GM18508 (cell line): ENCODE measurements around the gene LSP1.

Experiments used
- ATAC-seq: cut with Tn5 transposase; IDR thresholded peaks from one replicate; pipeline ENCODE4 v1.9.1; 2021; ENCODE audit warnings: moderate number of reproducible peaks; ENCODE audit not compliant: insufficient read depth, unreplicated experiment

The LSP1 gene

DNA sequence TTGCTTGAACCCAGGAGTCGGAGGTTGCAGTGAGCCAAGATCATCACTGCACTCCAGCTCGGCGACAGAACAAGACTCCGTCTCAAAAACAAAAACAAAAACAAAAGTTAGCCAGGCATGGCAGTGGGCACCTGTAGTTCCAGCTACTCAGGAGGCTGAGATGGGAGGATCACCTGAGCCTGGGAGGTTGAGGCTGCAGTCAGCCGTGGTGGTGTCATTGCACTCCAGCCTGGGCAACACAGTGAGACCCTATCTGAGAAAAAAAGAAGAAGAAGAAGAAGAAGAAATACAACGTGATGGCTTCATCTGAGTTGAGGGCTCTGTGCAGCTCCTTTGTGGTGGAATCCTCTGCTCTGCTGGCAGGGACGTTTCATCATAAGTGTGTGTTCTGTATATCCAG lies 56.6 kb downstream of the LSP1 start:
- no peak for ATAC-seq

GRCh38 chr11:1912289-1912878 lies 59.5 kb downstream of the LSP1 start:
- ATAC-seq, result no peak

GRCh38 chr11:1913271-1914060 lies 60.6 kb downstream of the LSP1 start:
- ATAC-seq, result no peak

DNA sequence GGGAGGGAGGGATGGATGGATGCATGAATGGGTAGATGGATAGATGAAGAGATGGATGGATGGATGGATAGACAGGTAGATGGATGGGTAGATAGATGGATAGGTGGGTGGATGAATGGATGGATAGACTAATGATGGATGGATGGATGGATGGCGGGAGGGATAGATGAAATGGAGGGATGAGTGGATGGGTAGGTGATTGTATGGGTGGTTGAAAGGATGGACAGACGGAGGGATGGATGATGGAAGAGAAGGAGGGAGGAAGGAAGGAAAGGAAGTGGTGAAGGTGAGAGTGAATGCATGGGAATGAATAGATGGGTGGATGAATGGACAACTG lies 62.9 kb downstream of the LSP1 start:
- ATAC-seq, result no peak

GRCh38 chr11:1916132-1916985 lies 63.5 kb downstream of the LSP1 start:
- ATAC-seq, result no peak

GRCh38 chr11:1916986-1917522 lies 64.2 kb downstream of the LSP1 start:
- ATAC-seq, result no peak

GRCh38 chr11:1917523-1918435 lies 64.9 kb downstream of the LSP1 start:
- no peak for ATAC-seq

DNA sequence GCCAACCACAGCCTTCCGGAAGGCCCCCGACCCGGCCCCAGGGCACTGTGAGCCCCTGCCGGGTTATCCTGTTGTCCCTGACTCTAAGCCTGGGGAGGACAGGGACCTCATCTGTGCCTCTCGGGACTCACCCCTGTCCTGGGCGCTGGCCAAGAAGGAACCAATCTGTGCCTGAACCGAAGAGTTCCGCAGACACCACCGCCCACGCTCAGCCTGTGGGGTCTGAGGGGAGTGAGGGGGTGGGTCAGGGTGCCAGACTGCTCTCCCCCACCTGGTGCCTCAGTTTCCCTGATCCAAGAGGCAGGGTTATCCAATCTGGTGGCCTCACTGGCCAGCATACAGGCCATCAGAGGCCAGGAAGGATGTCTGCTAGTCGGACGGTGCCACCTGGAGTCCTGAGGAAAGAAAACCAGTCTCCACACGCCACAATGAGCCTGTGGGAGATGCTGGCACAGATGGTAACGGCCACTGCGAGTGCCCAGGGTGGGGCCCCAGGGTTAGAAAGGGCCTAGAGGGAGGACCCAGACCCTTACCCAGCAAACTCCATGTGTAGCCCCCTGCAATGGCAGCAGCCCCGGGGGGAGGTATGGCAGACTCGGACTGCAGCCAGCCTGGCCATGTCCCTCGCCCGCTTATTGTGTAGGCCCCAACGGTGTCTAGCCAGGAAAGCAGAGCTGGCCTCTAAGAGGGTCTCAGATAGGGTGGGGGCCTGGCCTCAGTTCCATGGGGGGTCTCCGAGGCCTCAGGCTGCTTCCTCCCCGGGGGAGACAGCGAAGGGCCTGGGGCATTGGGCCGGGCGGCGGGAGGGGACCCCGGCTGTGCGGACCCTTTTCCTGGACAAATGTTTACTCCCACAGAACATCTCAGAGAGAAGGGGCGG lies 65.8 kb downstream of the LSP1 start:
- ATAC-seq, result no peak

DNA sequence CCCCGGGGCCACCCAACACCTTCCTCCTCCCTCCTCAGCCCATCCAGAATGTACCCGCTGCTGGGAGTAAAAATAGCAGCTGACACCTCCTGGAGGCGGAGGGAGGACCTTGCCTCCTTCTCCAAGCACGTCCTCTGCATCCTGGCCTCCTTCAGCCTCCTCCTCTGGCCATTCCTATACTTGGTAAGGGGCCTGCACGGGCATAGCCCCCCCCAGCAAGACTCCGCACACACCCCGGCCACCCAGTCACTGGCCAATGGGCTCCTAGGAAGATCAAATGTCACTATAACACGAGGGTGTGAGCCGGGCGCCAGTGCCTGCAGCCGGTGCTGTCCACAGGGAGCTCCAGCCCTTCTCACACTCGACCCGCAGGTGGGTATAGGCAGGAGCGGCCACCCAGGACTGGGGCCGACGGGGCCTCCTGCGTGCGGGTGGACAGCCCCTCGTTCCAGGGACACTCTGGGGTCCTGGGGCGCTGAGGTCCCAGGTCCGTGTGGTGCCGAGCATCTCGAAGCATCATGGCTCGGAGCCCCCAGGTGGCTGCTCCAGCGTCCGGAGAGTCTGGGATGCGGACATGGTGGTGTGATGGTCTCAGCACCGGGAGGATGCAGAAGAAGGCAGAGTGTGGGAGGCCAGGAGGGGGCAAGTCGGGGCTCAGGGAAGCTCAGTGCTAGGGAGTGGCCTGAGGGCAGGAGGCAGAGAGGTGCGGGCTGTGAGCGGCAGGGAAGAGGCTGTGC lies 66.7 kb downstream of the LSP1 start, which contains the start of gene TNNT3:
TNNT3 (plus strand) TSS at position 313 of the 737 bp plus-strand sequence. CDS start 3,172 bp downstream, outside the sequence.
- no peak for ATAC-seq

DNA sequence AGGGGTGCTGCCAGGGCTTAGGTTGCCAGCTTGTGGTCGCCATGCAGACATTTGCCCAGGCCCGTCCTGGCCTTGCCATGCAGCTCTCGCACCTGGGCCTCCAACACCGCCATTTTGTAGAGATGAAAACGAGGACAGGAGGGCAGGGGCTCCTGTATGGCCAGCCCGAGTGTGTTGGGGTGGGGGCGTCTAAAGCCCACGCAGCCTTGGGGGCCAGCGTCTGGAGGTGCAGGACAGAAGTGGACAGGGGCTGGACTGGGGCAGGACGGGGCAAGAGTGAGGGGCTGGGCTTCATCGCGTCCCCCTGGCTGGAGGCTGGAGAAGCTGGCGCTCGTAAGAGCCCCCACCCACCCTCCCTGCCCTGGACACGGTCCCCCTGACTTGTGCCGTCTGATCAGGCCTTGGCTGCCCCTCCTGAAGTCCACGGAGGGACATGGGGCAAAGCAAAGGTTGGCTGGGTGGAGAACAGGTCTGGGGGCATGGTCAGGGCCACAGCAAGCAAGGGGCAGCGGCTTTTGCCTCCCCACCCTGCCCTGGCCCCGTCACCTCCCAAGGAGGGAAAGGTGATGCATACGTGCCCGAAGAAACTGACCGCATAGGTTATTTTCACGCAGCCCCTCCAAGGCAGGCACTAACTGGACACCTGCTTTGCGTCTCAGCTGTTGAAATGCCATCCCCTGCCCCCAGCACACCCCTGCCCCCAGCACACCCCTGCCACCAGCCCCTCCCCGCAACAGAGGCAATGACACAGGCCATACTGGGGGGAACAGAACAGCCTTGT lies 67.4 kb downstream of the LSP1 start:
- ATAC-seq, result no peak

DNA sequence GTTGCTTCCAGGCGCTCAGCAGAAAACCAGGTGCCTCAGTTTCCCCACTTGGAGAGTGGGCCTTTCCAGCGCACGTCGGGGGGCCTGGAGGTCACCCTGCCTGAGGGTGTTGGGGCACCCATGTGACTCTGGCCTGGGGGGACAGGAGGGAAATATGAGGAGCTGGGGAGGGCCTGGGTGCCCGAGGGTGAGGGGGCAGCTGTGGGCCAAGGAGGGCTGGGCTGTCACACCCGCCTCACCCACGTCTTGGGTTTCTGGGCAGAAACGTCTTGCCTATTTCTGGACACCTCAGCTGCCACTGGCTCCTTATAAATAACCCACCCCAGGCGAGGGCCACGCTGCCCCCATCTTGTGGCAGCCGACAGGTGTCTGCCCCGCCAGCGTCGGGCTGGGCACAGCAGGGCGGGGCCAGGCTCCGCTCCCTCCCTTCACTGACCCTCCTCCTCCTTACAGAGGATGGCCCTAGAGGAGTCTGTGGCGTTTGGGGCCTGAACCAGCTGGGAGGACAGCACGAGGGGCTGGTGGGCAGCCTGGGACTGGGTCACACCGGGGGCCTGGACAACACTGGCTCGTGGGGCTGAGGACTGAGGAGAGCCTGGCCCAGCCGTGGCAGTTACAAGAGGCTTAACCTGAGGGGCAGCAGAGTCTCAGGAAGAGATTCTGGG lies 68.2 kb downstream of the LSP1 start:
- ATAC-seq, result no peak

- no peak for ATAC-seq
These were observed 68.8 kb downstream of the LSP1 start for GRCh38 chr11:1921574-1922141.

DNA sequence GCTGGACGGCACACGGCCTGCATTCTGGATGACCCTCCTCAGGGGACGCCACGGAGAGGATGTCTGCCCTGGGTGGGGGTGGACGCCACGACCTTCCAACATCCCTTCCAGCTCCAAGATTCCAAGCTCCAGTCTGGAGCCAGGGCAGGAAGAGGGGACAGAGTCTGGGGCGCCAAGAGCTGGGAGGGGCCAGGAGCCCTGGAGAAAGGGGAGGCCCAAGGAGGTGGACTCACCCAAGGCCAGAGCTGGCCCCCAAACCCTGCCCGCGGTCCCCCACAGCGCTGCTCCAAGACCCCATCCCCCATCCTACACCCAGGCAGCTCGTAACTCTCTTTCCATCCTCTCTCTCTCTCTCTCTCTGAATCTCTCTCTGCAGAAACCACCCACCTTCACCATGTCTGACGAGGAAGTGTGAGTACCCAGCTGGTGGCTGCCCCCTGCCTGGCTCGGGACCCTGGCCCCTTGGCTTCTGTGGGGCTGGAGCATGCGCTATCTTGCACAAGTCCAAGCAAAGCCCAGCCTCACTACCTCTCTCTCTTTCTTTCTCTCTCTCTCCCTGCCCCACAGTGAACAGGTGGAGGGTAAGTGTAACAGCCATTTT lies 69.7 kb downstream of the LSP1 start:
- ATAC-seq, result no peak

- ATAC-seq, result no peak
These were observed 70.5 kb downstream of the LSP1 start for GRCh38 chr11:1923201-1923956.

DNA sequence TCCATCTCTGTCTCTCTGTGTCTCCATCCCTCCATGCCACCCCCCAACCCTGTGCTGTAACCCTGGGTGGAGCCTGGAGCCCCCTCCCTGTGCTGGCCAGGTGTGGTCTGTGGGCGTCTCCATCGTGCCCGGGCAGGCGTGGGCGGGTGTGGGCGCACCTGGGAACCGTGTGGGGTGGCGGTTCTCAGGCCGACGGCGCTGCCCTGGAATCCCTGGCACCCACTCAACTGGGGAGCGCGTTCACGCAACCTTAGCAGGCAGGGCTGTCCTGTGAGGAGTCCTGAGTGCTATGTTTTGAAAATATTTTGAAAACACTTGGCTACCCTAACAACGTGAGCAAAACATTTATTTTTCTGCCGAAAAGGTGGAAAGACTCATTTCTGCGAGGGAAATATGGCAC lies 71.3 kb downstream of the LSP1 start:
- no peak for ATAC-seq
